ENCODE data around the gene ERI3.

ERI3 gene

GRCh38 chr1:44281962-44282703, 72.9 kb downstream of the ERI3 start:
- no peak for DNase-seq

- no peak for DNase-seq
Observed at GRCh38 chr1:44276901-44277300, 78.2 kb downstream of the ERI3 start.

- DNase-seq: no peak
Observed at GRCh38 chr1:44275991-44276405, 79.1 kb downstream of the ERI3 start.

- DNase-seq: no peak
Observed at GRCh38 chr1:44275296-44275962, 79.6 kb downstream of the ERI3 start.

GRCh38 chr1:44273560-44274350, 81.3 kb downstream of the ERI3 start:
- no peak for DNase-seq

GRCh38 chr1:44272992-44273391, 82.1 kb downstream of the ERI3 start:
- no peak for DNase-seq

GRCh38 chr1:44271646-44272045, 83.4 kb downstream of the ERI3 start:
- DNase-seq: no peak

GRCh38 chr1:44270686-44271628, 84.1 kb downstream of the ERI3 start:
- no peak for DNase-seq

GRCh38 chr1:44268054-44268453, 87.0 kb downstream of the ERI3 start:
- DNase-seq: no peak

- DNase-seq: no peak
Observed at GRCh38 chr1:44267438-44267837, 87.6 kb downstream of the ERI3 start.

GRCh38 chr1:44266400-44267344, 88.4 kb downstream of the ERI3 start:
- no peak for DNase-seq

GRCh38 chr1:44265656-44266358, 89.2 kb downstream of the ERI3 start:
- no peak for DNase-seq

- no peak for DNase-seq
Observed at GRCh38 chr1:44264451-44264771, 90.6 kb downstream of the ERI3 start.

GRCh38 chr1:44263568-44264450, 91.2 kb downstream of the ERI3 start:
- no peak for DNase-seq

GRCh38 chr1:44262816-44263567, 92.1 kb downstream of the ERI3 start:
- DNase-seq: no peak

GRCh38 chr1:44262414-44262813, 92.6 kb downstream of the ERI3 start:
- no peak for DNase-seq

- no peak for DNase-seq
Observed at GRCh38 chr1:44261962-44262361, 93.1 kb downstream of the ERI3 start.

GRCh38 chr1:44261171-44261817, 93.8 kb downstream of the ERI3 start:
- no peak for DNase-seq

- no peak for DNase-seq
Observed at GRCh38 chr1:44260792-44261170, 94.3 kb downstream of the ERI3 start.

All from activated CD4-positive, CD25-positive, alpha-beta regulatory T cell treated with anti-CD3 and anti-CD28 coated beads, Interleukin-2, amount 50 U/mL, for 72 hours (primary cell).